HCT116 (cell line): ENCODE results near the gene CNST. TPM values are rescaled to one million over a fixed set of nuclear protein-coding genes. Genes with fewer than 3 reads are reported as not detected.

ENCODE experiments used
- ATAC-seq: fragments of 200-7000 bp; cut with Tn5 transposase; 2 replicates; pipeline ENCODE4 v1.9.1; 2020; ENCODE audit warnings: mild to moderate bottlenecking, moderate library complexity
- BruUV-seq: library from RNA; stranded (reverse); fragments of 400-500 nt; replicated peaks from 2 replicates; lab custom pipeline; 2021; lab: Mats Ljungman, UMichigan
- CTCF ChIA-PET: fragments of 300-600 bp; sonication (Branson Sonifier 250); formaldehyde crosslinking; loops from one replicate; lab custom pipeline; 2021; ENCODE audit warnings: antibody characterized with exemption; lab: Charles Lee
- POLR2A ChIA-PET: fragments of 300-600, 350-600 bp; sonication (Branson Sonifier 250); formaldehyde crosslinking; loops from one replicate; lab custom pipeline; 2021; ENCODE audit warnings: antibody characterized with exemption; lab: Charles Lee
- RAD21 ChIA-PET, 2 experiments: fragments of 300-600 bp; sonication (Branson Sonifier 250); formaldehyde crosslinking; loops; one replicate each; lab custom pipeline; 2023; ENCODE audit warnings: low total read pairs in 2 of 2; ENCODE audit not compliant: uncharacterized antibody in 2 of 2, unreplicated experiment in 2 of 2, low non-redundant PET in 1 of 2; lab: Charles Lee
- DNase-seq: peaks from one replicate; pipeline ENCODE4 v3.0.0-alpha.2; 2010; ENCODE audit warnings: low read depth, low spot score
- H2AFZ ChIP-seq: fragments of 200-600 bp; shearing (Covaris generic), sonication (generic); 2 replicates; pipeline ENCODE4 v1.6.1; 2017; ENCODE audit warnings: low read depth, mixed run types, mixed read lengths, antibody characterized with exemption, low read length; ENCODE audit not compliant: poor library complexity, severe bottlenecking
- H3K27ac ChIP-seq: 2 replicates; pipeline ENCODE4 v1.5.1; 2012; ENCODE audit warnings: low read depth, low read length
- H3K27me3 ChIP-seq: fragments of 200-600 bp; sonication (generic); 2 replicates; pipeline ENCODE4 v1.6.1; 2016; ENCODE audit warnings: mixed run types, low read length, mixed read lengths; ENCODE audit not compliant: insufficient read depth
- H3K36me3 ChIP-seq, 2 experiments: fragments of 200-500 bp in 1 of 2; fragments of 200-600 bp in 1 of 2; sonication (Bioruptor generic) in 1 of 2; sonication (generic) in 1 of 2; 2 replicates each; pipeline versions ENCODE4 v1.5.1 to v1.6.1; 2014 to 2016; ENCODE audit warnings: low read length in 2 of 2, inconsistent platforms in 1 of 2, mixed read lengths in 1 of 2, mixed run types in 1 of 2; ENCODE audit not compliant: insufficient read depth in 2 of 2, control insufficient read depth in 1 of 2
- H3K4me1 ChIP-seq, 2 experiments: fragments of 200-600 bp in 1 of 2; sonication (generic) in 1 of 2; 2 replicates each; pipeline versions ENCODE4 v1.5.1 to v1.6.1; 2012 to 2017; ENCODE audit warnings: low read length in 2 of 2, inconsistent platforms in 1 of 2, mild to moderate bottlenecking in 1 of 2, mixed read lengths in 1 of 2, mixed run types in 1 of 2, moderate library complexity in 1 of 2; ENCODE audit not compliant: insufficient read depth in 2 of 2, control insufficient read depth in 1 of 2
- H3K4me2 ChIP-seq: fragments of 200-600 bp; sonication (generic); 2 replicates; pipeline ENCODE4 v1.6.1; 2017; ENCODE audit warnings: mixed run types, low read length, mixed read lengths
- H3K4me3 ChIP-seq, 2 experiments: fragments of 200-600 bp in 1 of 2; sonication (generic) in 1 of 2; replicated peaks in 1 of 2; 2 replicates each; pipeline ENCODE4 v1.5.1; 2011 to 2016; ENCODE audit warnings: low read length in 2 of 2, control low read depth in 1 of 2, low read depth in 1 of 2, mild to moderate bottlenecking in 1 of 2, mixed read lengths in 1 of 2, mixed run types in 1 of 2
- H3K79me2 ChIP-seq: fragments of 200-600 bp; sonication (generic); 2 replicates; pipeline ENCODE4 v1.6.1; 2017; ENCODE audit warnings: mild to moderate bottlenecking, mixed run types, low read length, moderate library complexity, mixed read lengths; ENCODE audit not compliant: insufficient read depth
- H3K9ac ChIP-seq: fragments of 200-600 bp; sonication (generic); 2 replicates; pipeline ENCODE4 v1.6.1; 2016; ENCODE audit warnings: low read length, mixed read lengths
- H3K9me2 ChIP-seq: fragments of 200-600 bp; sonication (generic), shearing (Covaris generic); 2 replicates; pipeline ENCODE4 v1.6.1; 2017; ENCODE audit warnings: mixed run types, mild to moderate bottlenecking, moderate library complexity; ENCODE audit not compliant: insufficient read depth
- H3K9me3 ChIP-seq, 2 experiments: fragments of 200-500 bp in 1 of 2; fragments of 200-600 bp in 1 of 2; sonication (Bioruptor generic) in 1 of 2; sonication (generic) in 1 of 2; 2 replicates each; pipeline ENCODE4 v1.6.1; 2014 to 2017; ENCODE audit warnings: low read length in 2 of 2, mixed read lengths in 2 of 2, inconsistent platforms in 1 of 2, low read depth in 1 of 2, mild to moderate bottlenecking in 1 of 2, mixed run types in 1 of 2, moderate library complexity in 1 of 2; ENCODE audit not compliant: control insufficient read depth in 1 of 2, insufficient read depth in 1 of 2
- H4K20me1 ChIP-seq: fragments of 200-600 bp; sonication (generic), shearing (Covaris generic); 2 replicates; pipeline ENCODE4 v1.6.1; 2017; ENCODE audit warnings: mixed run types, mild to moderate bottlenecking, moderate library complexity; ENCODE audit not compliant: insufficient read depth
- CBX3 ChIP-seq: IDR thresholded peaks from 2 replicates; pipeline ENCODE4 v1.6.1; 2012; ENCODE audit warnings: low read depth
- CEBPB ChIP-seq: IDR thresholded peaks from 2 replicates; pipeline ENCODE4 v1.6.1; 2012; ENCODE audit warnings: low read depth
- EGR1 ChIP-seq: IDR thresholded peaks from 2 replicates; pipeline ENCODE4 v1.6.1; 2012; ENCODE audit warnings: low read depth
- EZH2 ChIP-seq: fragments of 200-600 bp; sonication (generic); IDR thresholded peaks from 2 replicates; pipeline ENCODE4 v1.6.1; 2017; ENCODE audit warnings: antibody characterized with exemption, mixed run types
- EZH2phosphoT487 ChIP-seq: fragments of 200-600 bp; IDR thresholded peaks from 2 replicates; pipeline ENCODE4 v1.6.1; 2018; ENCODE audit warnings: antibody characterized with exemption, borderline replicate concordance
- JUND ChIP-seq: IDR thresholded peaks from 2 replicates; pipeline ENCODE4 v1.6.1; 2012
- POLR2A ChIP-seq: IDR thresholded peaks from 2 replicates; pipeline ENCODE4 v1.7.0; 2011; ENCODE audit warnings: borderline replicate concordance; ENCODE audit not compliant: insufficient read depth, insufficient read length; ENCODE audit errors: extremely low read depth
- POLR2AphosphoS5 ChIP-seq: IDR thresholded peaks from 2 replicates; pipeline ENCODE4 v1.6.1; 2011; ENCODE audit warnings: mild to moderate bottlenecking, low read depth, low read length, moderate library complexity
- REST ChIP-seq: IDR thresholded peaks from 2 replicates; pipeline ENCODE4 v1.6.1; 2012; ENCODE audit warnings: low read depth
- SIN3A ChIP-seq: IDR thresholded peaks from 2 replicates; pipeline ENCODE4 v1.6.1; 2012; ENCODE audit warnings: low read depth
- TCF7L2 ChIP-seq: IDR thresholded peaks from 2 replicates; pipeline ENCODE4 v1.7.0; 2011; ENCODE audit warnings: borderline replicate concordance, inconsistent platforms; ENCODE audit not compliant: insufficient read depth, insufficient read length; ENCODE audit errors: extremely low read depth
- ZBTB33 ChIP-seq: IDR thresholded peaks from 2 replicates; pipeline ENCODE4 v1.6.1; 2011; ENCODE audit warnings: mild to moderate bottlenecking, low read length, moderate library complexity; ENCODE audit not compliant: insufficient replicate concordance; ENCODE audit errors: extremely low read depth
- ZFX ChIP-seq: fragments of 450-650 bp; IDR thresholded peaks from 2 replicates; pipeline ENCODE4 v1.6.1; 2017
- ZNF274 ChIP-seq: fragments of 200-500 bp; sonication (Bioruptor generic); IDR thresholded peaks from 2 replicates; pipeline ENCODE4 v1.6.1; 2014; ENCODE audit warnings: mild to moderate bottlenecking, low read depth, low read length, inconsistent platforms
- intact Hi-C: fragments of 100-400 bp; cut with micrococcal nuclease; formaldehyde crosslinking; loops from 2 replicates; pipeline ENCODE4 v1.10.0; 2022
- total RNA-seq: library from RNA; stranded (reverse); gene quantifications from one replicate; pipeline ENCODE4 v1.2.1, GENCODE V29; 2021; ENCODE audit not compliant: unreplicated experiment
- TF ChIP-seq, protein P1 (sequence below), 3 experiments: fragments of 200-600 bp in 1 of 3; sonication (generic) in 1 of 3; IDR thresholded peaks in 2 of 3; conservative IDR thresholded peaks in 1 of 3; 2 replicates each; pipeline ENCODE4 v1.5.1; 2012 to 2017; ENCODE audit warnings: low read depth in 2 of 3, low read length in 2 of 3, antibody characterized with exemption in 1 of 3, borderline replicate concordance in 1 of 3, control low read depth in 1 of 3, mild to moderate bottlenecking in 1 of 3, mixed read lengths in 1 of 3, mixed run types in 1 of 3, moderate library complexity in 1 of 3; ENCODE audit not compliant: insufficient read depth in 1 of 3
- TF ChIP-seq, protein P2 (sequence below): IDR thresholded peaks from 2 replicates; pipeline ENCODE4 v1.6.1; 2012

The CNST gene
- total RNA-seq, 1 experiment from 2014 or later, result 13.5 TPM

- POLR2A ChIA-PET, result no interaction called here
Observed at GRCh38 chr1:246641394-246641793, 75.1 kb downstream of the CNST start.

More at GRCh38 chr1:246641394-246641793, 75.1 kb downstream of the CNST start:
- ChIA-PET CTCF (no interaction called here), RAD21 (no interaction called here)
- no peak overlapping the region for H3K4me3 ChIP-seq
- no peak overlapping the region for H2AFZ ChIP-seq
- H3K27ac ChIP-seq, result no peak overlapping the region
- DNase-seq (no peak), ATAC-seq (no peak)
- no peak overlapping the region for H3K4me2 ChIP-seq
- H4K20me1 ChIP-seq, result no peaks in the 10 kb centered on the region
- no peaks in the 10 kb centered on the region for H3K9me3 ChIP-seq
- H3K4me1 ChIP-seq, result no peaks in the 10 kb centered on the region
- H3K27me3 ChIP-seq, result no peaks in the 10 kb centered on the region
- no peaks in the 10 kb centered on the region for H3K36me3 ChIP-seq
- H3K9me2 ChIP-seq, result no peaks in the 10 kb centered on the region
- intact Hi-C loops, result no loop called here
- no peaks in the 10 kb centered on the region for H3K79me2 ChIP-seq
- TF ChIP-seq ZNF274, result no peak
- TF ChIP-seq, protein P1, sequence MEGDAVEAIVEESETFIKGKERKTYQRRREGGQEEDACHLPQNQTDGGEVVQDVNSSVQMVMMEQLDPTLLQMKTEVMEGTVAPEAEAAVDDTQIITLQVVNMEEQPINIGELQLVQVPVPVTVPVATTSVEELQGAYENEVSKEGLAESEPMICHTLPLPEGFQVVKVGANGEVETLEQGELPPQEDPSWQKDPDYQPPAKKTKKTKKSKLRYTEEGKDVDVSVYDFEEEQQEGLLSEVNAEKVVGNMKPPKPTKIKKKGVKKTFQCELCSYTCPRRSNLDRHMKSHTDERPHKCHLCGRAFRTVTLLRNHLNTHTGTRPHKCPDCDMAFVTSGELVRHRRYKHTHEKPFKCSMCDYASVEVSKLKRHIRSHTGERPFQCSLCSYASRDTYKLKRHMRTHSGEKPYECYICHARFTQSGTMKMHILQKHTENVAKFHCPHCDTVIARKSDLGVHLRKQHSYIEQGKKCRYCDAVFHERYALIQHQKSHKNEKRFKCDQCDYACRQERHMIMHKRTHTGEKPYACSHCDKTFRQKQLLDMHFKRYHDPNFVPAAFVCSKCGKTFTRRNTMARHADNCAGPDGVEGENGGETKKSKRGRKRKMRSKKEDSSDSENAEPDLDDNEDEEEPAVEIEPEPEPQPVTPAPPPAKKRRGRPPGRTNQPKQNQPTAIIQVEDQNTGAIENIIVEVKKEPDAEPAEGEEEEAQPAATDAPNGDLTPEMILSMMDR (IDR thresholded peaks at IDR 0.05 in 2 of 3, conservative IDR thresholded peaks at IDR 0.05 in 1 of 3; ENCODE audit: borderline replicate concordance in 1 of 3, insufficient read depth in 1 of 3, low read depth in 2 of 3, low read length in 2 of 3), result no peak
- TF ChIP-seq, protein P2, sequence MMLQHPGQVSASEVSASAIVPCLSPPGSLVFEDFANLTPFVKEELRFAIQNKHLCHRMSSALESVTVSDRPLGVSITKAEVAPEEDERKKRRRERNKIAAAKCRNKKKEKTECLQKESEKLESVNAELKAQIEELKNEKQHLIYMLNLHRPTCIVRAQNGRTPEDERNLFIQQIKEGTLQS, result no peak
- no peak for TF ChIP-seq SIN3A
- no peak for TF ChIP-seq TCF7L2
- no peak for TF ChIP-seq CBX3
- TF ChIP-seq ZFX, result no peak
- no peak for TF ChIP-seq REST
- no peak for TF ChIP-seq ZBTB33
- TF ChIP-seq EZH2, result no peak
- TF ChIP-seq POLR2AphosphoS5, result no peak
- no peak for TF ChIP-seq JUND
- no peak for TF ChIP-seq POLR2A
- no peak for TF ChIP-seq CEBPB
- TF ChIP-seq EGR1, result no peak
- no peak for TF ChIP-seq EZH2phosphoT487
- BruUV-seq, result no TSS peak
- no peak overlapping the region for H3K9ac ChIP-seq
